GM21528 (cell line): ENCODE data around the gene SH3PXD2B.

Experiments used
- ATAC-seq: cut with Tn5 transposase; IDR thresholded peaks from one replicate; pipeline ENCODE4 v1.9.1; 2021; ENCODE audit warnings: mild to moderate bottlenecking, moderate library complexity; ENCODE audit not compliant: unreplicated experiment, low FRiP score

Gene SH3PXD2B

GRCh38 chr5:172454358-172455086, at the start of gene SH3PXD2B:
Gene SH3PXD2B (minus strand): TSS chr5:172454525. CDS start chr5:172454352, 173 bp downstream.
- no peak for ATAC-seq

DNA sequence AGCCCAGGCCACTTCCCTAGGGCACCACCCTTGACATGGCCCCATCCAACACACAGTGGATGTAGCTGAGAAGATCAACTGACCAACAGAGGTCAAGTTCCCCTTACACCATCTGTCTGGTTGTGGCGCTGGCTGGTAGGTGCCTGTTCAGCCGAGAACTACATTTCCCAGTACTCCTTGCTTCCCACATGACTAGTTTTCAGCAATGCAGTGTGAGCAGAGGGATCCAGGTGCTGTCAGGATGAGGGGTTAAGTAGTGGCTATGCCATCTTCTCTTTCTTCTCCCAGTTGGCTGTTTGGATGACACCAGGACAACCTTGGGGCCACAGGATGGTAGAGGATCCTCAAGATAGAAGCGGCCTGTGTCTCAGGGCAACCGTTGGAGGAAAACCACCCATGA, 48.6 kb upstream of the SH3PXD2B start:
- ATAC-seq: no peak

DNA sequence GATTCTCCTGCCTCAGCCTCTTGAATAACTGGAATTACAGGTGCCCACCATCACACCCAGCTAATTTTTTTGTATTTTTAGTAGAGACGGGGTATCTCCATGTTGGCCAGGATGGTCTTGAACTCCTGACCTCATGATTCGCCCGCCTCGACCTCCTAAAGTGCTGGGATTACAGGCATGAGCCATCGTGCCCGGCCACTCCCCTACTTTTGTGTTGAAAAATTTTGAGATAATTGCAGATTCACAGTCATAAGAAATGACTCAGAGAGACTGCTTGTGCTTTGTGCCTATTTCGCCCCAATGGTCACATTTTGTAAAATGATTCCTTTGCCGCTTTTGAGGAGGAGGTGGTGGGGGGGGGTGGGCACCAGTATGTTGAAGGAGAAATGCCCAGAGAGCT, 48.1 kb upstream of the SH3PXD2B start:
- no peak for ATAC-seq

DNA sequence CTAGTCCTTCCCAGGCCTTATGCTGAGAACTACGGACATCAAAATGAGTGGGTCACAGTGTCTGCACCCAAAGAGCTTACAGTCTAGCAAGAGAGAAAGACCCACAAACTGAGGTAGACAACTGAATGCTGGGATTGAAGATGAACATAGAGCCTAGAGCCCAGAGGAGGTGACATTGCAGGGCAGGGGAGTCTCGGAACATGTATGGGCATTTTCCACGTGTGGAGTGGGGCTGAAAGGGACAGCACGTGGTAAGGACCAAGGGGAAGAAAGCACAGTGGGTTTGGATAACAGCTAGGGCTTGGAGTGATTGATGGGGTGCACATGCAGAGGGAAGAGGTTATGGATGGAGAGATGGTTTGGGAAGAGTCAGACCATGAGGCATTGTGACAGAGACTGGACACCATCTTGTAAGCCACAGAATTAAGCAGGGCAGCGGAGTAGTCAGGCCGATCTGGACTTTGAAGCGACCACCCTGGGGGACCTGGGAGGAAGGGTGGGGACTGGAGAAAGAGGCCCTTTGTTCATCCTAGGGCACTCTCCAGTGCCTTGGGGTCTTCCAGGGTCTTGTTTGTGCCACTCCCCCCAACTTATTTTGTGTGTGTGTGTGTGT, 47.5 kb upstream of the SH3PXD2B start:
- ATAC-seq: no peak

- no peak for ATAC-seq
These were observed 45.0 kb upstream of the SH3PXD2B start for GRCh38 chr5:172499287-172499686.

DNA sequence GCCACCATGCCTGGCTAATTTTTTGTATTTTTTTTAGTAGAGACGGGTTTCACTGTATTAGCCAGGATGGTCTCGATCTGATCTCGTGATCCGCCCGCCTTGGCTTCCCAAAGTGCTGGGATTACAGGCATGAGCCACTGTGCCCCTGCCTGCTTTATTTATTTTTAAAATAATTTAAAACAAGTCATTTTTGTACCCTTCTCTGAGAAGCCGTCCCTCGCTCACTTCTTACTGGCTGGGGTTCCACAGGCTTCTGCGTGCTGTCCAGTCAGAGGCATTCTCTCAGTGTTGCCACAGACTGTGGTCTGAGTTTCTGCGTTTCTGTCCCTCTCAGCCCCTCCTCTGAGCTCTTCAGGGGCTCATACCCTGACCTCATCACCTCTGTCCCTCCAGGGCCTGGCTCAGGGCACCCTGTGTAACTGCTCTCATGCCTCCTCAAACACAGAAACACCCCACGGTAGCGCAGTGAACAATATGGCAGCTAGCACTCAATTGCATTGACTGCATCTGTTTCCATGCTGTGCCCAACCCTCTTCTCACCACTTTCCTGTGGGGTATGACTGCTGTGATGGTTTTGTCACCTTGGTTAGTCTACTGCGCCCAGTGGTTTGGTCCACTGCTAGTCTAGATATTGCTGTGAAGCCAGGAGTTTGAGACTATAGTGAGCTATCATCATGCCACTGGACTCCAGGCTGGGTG, 44.3 kb upstream of the SH3PXD2B start:
- no peak for ATAC-seq

GRCh38 chr5:172497591-172498255, 43.4 kb upstream of the SH3PXD2B start:
- no peak for ATAC-seq

GRCh38 chr5:172496671-172497371, 42.5 kb upstream of the SH3PXD2B start:
- no peak for ATAC-seq

- no peak for ATAC-seq
These were observed 40.5 kb upstream of the SH3PXD2B start for GRCh38 chr5:172494630-172495505.

DNA sequence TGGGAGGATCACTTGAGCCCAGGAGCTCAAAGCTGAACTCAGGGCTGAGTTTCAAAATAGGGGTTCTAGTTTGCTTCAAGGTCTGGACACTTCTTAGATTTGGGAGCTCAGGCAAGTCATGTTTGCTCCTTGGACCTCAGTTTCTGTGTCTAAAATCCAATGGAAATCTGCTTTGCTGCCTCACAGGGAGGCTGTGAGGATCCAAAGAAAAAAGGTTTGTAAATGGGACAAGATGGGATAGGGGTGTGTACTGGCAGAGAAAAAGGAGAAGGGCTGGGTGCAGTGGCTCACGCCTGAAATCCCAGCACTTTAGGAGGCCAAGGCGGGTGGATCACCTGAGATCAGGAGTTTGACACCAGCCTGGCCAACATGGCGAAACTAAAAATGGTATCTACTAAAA, 39.6 kb upstream of the SH3PXD2B start:
- ATAC-seq: no peak

DNA sequence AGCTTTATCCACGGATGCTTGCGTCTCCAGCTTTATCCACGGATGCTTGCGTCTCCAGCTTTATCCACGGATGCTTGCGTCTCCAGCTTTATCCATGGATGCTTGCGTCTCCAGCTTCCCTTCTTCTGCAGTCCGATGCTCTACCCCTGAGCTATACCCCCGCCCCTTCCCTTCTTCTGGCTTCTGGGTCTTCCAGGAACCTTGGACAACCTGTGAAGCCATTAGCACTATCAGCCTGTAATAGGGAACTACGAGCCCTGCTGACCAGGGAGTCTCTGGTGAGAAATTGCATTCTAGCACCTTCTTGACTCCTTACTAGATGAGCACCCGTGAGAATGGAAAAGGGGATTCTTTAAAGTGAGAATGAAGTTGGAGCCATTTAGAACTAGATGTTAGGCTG, 39.1 kb upstream of the SH3PXD2B start:
- ATAC-seq: no peak

GRCh38 chr5:172493002-172493401, 38.7 kb upstream of the SH3PXD2B start:
- no peak for ATAC-seq

GRCh38 chr5:172492097-172492840, 37.9 kb upstream of the SH3PXD2B start:
- no peak for ATAC-seq

DNA sequence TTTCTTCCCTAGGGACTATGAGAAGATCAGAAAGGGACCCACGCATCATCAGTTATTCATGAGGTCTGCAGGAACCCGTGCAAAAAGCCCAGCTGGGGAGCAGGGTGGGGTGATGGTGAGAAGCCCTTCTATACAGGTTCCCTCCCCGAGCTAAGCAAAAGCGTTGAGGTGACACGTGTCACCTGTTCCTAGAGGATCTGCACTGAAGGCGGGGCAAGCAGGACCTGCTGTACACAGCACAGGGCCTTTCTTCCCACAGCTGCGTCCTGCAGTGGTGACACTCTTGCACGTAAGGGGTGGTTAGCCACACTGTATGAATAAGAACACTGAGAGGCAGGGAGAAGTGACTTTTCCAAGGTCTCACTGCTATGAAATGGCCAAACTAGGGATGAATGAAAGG, 37.2 kb upstream of the SH3PXD2B start:
- no peak for ATAC-seq

DNA sequence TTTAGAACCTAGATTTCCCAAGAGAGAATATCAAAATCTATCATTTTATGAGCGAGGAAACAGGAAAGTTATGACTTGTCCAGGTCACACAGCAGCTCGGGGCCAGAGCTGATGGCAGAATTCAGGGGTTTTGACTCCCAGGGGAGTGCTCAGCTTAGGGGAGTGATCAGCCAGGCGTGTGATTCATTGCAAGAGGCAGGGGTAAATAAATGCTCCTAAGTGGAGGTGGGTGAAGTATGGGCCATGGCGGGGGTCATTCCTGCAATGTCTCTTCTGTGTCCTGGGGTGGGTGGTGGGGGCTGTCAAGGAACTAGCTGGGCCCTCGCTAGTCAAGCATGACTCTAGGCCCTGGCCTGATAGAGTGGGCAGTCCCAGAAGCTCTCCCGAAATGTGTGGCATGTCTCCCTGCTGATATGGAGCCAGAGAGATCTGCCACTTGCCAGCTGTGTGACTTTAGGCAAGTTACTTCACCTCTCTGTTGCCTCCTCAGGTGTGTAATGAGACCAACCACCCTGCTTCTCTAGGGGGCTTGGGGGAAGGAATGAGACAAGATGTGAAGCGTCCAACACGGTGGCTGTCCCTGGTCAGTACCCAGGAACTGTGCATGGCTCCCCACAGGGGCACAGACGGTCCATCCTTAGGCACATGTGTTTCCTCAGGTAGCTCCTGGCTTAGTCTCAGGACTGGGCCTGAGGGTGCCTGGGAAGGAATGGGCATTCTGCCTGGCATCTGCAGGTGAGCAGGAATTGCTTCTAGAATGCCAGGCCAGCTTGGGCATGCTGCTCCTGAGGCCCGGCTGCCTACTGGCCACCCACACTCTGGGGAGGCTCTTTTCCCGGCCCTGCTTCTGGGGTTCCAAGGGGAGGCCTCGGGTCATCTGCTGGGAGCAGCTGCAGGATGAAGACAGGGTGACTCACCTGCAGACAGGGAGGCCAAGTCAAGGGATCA, 36.5 kb upstream of the SH3PXD2B start:
- no peak for ATAC-seq

DNA sequence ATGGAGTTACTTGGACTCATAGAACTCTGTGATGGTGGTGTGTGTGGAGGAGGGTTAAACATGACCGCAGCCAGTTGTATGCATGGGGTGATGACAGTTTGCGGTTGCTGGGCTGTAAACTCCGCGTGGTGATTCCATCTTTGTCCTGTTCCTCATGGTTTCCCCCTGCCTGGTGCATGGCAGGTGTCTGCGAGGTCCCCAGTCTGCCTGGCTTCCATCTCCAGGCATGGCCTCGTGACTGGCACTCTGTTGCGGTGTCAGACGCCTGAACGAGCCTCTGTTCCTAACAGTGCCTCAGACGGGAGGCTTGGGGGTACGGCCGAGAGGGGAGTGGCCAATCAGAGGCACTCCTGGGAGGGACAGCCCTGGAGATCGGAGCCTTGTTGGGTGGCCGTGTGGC, 33.9 kb upstream of the SH3PXD2B start:
- ATAC-seq: no peak

GRCh38 chr5:172487671-172488070, 33.3 kb upstream of the SH3PXD2B start:
- no peak for ATAC-seq

DNA sequence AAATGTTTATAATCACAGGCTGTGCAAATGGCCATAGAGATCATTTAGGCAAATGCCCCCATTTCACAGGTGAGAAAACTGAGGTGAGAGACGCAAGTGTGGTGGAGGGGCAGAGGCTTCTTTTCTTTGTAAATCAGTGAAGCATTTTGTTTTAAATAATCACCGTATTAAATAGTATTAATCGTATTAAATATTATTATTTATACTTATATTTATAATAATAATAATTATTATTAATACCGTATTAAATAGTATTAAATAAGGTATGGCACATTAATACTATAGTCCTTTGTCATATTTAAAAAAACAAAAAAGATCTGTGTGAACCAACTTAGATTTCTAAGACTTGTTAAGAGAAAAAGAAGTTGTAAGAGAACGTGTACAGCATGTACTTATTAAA, 32.6 kb upstream of the SH3PXD2B start:
- no peak for ATAC-seq
